Measurements from ENCODE around the gene MEI4.

DNA sequence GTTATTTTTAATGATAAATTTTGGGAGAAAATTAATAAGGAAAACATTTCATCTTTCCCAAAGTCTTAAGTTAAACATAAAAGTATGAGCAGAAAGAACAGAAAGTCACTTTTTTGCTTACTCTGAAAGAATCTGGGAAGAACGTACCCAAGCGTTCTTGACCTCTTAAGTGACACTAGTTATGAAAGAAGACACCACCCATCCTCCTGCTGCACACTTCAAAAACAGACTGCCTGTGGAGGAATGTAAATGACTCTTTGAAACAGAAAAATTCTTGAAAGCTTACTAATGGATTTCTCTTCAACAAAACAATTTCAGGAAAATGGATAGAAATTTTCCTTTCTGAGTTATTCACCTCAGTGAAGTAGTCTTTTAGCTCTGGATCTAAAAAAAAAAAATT is 227.7 kb downstream of the MEI4 start:
- TF ChIP-seq, protein P1, sequence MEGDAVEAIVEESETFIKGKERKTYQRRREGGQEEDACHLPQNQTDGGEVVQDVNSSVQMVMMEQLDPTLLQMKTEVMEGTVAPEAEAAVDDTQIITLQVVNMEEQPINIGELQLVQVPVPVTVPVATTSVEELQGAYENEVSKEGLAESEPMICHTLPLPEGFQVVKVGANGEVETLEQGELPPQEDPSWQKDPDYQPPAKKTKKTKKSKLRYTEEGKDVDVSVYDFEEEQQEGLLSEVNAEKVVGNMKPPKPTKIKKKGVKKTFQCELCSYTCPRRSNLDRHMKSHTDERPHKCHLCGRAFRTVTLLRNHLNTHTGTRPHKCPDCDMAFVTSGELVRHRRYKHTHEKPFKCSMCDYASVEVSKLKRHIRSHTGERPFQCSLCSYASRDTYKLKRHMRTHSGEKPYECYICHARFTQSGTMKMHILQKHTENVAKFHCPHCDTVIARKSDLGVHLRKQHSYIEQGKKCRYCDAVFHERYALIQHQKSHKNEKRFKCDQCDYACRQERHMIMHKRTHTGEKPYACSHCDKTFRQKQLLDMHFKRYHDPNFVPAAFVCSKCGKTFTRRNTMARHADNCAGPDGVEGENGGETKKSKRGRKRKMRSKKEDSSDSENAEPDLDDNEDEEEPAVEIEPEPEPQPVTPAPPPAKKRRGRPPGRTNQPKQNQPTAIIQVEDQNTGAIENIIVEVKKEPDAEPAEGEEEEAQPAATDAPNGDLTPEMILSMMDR (IDR thresholded peaks at IDR 0.05; ENCODE audit: insufficient read depth, low read length): no peak
- no peak for TF ChIP-seq POLR2AphosphoS5 (IDR thresholded peaks at IDR 0.05; ENCODE audit: low read depth)
